Measurements from ENCODE around the gene DQX1.

DNA sequence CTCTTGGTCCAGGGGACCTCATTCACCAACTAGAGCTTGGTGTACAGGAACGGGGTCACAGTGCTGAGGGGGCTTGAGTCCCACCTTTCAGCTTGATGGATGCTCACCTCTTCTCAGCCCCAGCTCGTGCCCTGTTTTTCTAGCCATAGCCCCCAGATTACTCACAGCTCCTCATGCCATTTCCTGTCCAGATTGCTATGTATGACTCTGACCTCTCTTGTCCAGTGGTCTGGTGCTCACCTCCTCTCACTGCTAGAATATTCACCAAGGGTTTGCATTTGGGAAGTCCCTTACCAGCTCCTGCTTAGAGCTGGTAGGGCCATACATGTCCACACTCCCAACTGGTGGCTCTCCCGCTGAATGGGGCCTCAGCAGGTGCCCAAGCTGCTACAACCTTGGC lies 32.5 kb downstream of the DQX1 start:
- TF ChIP-seq SREBF2 (CRISPR knock-in tag; IDR thresholded peaks at IDR 0.05) (no peak), POLR2B (IDR thresholded peaks at IDR 0.05; ENCODE audit: low read depth, partially characterized antibody) (no peak), POLR3G (IDR thresholded peaks at IDR 0.05; ENCODE audit: extremely low read depth, insufficient read length, insufficient replicate concordance) (no peak), DMBX1 (CRISPR knock-in tag; IDR thresholded peaks at IDR 0.05; ENCODE audit: borderline replicate concordance) (no peak), RBM25 (IDR thresholded peaks at IDR 0.05; ENCODE audit: low read depth, low read length, severe bottlenecking) (no peak), TAF1 (IDR thresholded peaks at IDR 0.05; ENCODE audit: control insufficient read depth, extremely low read depth, insufficient read depth, low read length, severe bottlenecking) (no peak), TOE1 (IDR thresholded peaks at IDR 0.05; ENCODE audit: borderline replicate concordance) (no peak), TOE1 (CRISPR knock-in tag; IDR thresholded peaks at IDR 0.05; ENCODE audit: borderline replicate concordance, low read depth) (no peak), POLR2A (conservative IDR thresholded peaks at IDR 0.05) (no peak)
- TF ChIP-seq, protein P1, sequence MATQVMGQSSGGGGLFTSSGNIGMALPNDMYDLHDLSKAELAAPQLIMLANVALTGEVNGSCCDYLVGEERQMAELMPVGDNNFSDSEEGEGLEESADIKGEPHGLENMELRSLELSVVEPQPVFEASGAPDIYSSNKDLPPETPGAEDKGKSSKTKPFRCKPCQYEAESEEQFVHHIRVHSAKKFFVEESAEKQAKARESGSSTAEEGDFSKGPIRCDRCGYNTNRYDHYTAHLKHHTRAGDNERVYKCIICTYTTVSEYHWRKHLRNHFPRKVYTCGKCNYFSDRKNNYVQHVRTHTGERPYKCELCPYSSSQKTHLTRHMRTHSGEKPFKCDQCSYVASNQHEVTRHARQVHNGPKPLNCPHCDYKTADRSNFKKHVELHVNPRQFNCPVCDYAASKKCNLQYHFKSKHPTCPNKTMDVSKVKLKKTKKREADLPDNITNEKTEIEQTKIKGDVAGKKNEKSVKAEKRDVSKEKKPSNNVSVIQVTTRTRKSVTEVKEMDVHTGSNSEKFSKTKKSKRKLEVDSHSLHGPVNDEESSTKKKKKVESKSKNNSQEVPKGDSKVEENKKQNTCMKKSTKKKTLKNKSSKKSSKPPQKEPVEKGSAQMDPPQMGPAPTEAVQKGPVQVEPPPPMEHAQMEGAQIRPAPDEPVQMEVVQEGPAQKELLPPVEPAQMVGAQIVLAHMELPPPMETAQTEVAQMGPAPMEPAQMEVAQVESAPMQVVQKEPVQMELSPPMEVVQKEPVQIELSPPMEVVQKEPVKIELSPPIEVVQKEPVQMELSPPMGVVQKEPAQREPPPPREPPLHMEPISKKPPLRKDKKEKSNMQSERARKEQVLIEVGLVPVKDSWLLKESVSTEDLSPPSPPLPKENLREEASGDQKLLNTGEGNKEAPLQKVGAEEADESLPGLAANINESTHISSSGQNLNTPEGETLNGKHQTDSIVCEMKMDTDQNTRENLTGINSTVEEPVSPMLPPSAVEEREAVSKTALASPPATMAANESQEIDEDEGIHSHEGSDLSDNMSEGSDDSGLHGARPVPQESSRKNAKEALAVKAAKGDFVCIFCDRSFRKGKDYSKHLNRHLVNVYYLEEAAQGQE (IDR thresholded peaks at IDR 0.05; ENCODE audit: borderline replicate concordance): no peak
- TF ChIP-seq, protein P1 (CRISPR knock-in tag; IDR thresholded peaks at IDR 0.05; ENCODE audit: low read depth): no peak

All from K562 (cell line).